Upper lobe of left lung (tissue), 4 donors: ENCODE data around the gene LRBA.

Experiments used
- POLR2A ChIP-seq, 4 donors: fragments of 450-650 bp; IDR thresholded peaks; one replicate each; pipeline ENCODE4 v1.5.1; 2016 to 2017; ENCODE audit warnings: antibody characterized with exemption in 4 of 4, mild to moderate bottlenecking in 2 of 4
- POLR2AphosphoS5 ChIP-seq, 2 donors: sonication (generic); formaldehyde crosslinking; IDR thresholded peaks; one replicate each; pipeline ENCODE4 v1.5.1; 2017; ENCODE audit warnings: antibody characterized with exemption in 2 of 2
- TF ChIP-seq, protein P1 (sequence below), 6 experiments: fragments of 450-650 bp in 4 of 6; fragments of 200-600 bp in 2 of 6; sonication (generic) in 2 of 6; IDR thresholded peaks; one replicate each; pipeline ENCODE4 v1.5.1; 2016 to 2019; ENCODE audit warnings: antibody characterized with exemption in 6 of 6

DNA sequence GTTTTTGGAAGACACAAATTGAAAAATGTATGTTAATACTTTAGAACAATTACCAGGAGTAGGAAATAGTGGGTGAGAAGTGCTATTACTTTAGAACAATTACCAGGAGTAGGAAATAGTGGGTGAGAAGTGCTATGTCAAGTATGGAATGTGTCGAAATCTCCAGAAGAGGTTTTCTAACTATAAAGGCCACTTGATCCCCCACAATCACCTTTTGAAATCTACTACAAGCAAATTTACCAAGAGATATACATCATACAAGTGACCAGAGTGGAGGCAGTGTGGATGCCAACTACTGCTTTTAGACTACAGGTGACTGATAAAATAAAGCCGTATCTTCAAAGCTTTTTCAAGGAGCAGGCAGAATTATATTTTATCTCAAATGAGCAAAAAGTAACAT, 390.1 kb downstream of the LRBA start:
- TF ChIP-seq, protein P1, sequence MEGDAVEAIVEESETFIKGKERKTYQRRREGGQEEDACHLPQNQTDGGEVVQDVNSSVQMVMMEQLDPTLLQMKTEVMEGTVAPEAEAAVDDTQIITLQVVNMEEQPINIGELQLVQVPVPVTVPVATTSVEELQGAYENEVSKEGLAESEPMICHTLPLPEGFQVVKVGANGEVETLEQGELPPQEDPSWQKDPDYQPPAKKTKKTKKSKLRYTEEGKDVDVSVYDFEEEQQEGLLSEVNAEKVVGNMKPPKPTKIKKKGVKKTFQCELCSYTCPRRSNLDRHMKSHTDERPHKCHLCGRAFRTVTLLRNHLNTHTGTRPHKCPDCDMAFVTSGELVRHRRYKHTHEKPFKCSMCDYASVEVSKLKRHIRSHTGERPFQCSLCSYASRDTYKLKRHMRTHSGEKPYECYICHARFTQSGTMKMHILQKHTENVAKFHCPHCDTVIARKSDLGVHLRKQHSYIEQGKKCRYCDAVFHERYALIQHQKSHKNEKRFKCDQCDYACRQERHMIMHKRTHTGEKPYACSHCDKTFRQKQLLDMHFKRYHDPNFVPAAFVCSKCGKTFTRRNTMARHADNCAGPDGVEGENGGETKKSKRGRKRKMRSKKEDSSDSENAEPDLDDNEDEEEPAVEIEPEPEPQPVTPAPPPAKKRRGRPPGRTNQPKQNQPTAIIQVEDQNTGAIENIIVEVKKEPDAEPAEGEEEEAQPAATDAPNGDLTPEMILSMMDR (IDR thresholded peaks at IDR 0.05) = no peak
- TF ChIP-seq POLR2A (IDR thresholded peaks at IDR 0.05) = no peak
- TF ChIP-seq POLR2AphosphoS5 (IDR thresholded peaks at IDR 0.05) = no peak
